ENCODE data around the gene ACOT7. TPM values are rescaled to one million over a fixed set of nuclear protein-coding genes. Genes with fewer than 3 reads are reported as not detected.

ACOT7 gene
- total RNA-seq, 2 experiments from 2014 or later, result 23.4 to 53.6 TPM

DNA sequence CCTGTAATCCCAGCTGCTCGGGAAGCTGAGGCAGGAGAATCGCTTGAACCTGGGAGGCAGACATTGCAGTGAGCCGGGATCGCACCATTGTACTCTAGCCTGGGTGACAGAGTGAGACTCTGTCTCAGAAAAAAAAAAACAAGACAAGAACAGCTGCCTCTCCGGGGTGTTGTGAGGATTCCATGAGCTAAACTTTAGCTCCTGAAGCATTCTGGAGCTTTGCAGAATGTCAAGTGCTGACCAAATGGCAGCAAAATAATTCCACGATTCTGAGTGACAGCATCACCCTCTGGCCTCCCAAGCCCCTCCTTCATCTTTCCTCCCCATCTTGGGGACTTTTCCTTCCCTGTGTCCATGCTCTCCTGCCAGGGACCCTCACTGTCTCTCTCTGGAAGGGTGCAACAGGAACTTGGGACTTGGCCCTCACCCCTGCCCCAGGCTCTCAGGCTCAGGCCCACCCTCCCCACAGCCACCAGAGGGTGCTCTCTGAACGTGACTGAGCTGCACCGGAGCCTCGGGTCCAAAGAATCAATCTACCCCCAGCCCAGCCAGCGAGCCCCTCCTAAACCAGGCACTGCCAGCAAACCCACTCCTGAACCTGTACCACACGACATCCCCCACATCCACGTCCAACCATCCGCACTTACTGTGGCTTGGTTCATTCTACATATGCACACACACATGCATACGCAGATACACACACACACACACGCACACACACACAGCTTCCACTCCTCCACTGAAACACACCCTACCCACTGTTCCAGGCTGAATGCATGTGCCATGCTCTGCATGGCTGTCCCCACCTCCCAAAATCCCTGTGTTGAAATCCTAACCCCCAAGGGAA is 45.7 kb downstream of the ACOT7 start:
- TF ChIP-seq, protein P1, sequence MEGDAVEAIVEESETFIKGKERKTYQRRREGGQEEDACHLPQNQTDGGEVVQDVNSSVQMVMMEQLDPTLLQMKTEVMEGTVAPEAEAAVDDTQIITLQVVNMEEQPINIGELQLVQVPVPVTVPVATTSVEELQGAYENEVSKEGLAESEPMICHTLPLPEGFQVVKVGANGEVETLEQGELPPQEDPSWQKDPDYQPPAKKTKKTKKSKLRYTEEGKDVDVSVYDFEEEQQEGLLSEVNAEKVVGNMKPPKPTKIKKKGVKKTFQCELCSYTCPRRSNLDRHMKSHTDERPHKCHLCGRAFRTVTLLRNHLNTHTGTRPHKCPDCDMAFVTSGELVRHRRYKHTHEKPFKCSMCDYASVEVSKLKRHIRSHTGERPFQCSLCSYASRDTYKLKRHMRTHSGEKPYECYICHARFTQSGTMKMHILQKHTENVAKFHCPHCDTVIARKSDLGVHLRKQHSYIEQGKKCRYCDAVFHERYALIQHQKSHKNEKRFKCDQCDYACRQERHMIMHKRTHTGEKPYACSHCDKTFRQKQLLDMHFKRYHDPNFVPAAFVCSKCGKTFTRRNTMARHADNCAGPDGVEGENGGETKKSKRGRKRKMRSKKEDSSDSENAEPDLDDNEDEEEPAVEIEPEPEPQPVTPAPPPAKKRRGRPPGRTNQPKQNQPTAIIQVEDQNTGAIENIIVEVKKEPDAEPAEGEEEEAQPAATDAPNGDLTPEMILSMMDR (conservative IDR thresholded peaks at IDR 0.05; ENCODE audit: low read length), result peak; percentile 90
- TF ChIP-seq EZH2phosphoT487 (IDR thresholded peaks at IDR 0.05; ENCODE audit: borderline replicate concordance, low read depth, low read length), result no peak
- POLR2A ChIA-PET, result no interaction called here
- intact Hi-C loops (cut with micrococcal nuclease; ENCODE audit: unreplicated experiment), result loop anchor here (10.0 kb wide), 1 partner anchor 57 kb away; no protein-coding TSS in a partner anchor
- Histone ChIP-seq H3K4me2 (ENCODE audit: low read length) (no peak overlapping the region), H3K9me2 (ENCODE audit: insufficient read depth, low read length) (no peaks in the 10 kb centered on the region), H3K36me3 (ENCODE audit: insufficient read depth, low read length) (no peaks in the 10 kb centered on the region), H3K4me3 (ENCODE audit: low read depth, low read length, poor library complexity, severe bottlenecking) (no peak overlapping the region), H3K4me1 (ENCODE audit: insufficient read depth, low read length, poor library complexity, severe bottlenecking) (no peaks in the 10 kb centered on the region), H3K79me2 (ENCODE audit: insufficient read depth, low read depth, low read length) (no peaks in the 10 kb centered on the region), H3K9me3 (ENCODE audit: low read length) (no peaks in the 10 kb centered on the region), H4K20me1 (ENCODE audit: insufficient read depth, low read length) (no peaks in the 10 kb centered on the region; the same call in 1 of the 2 replicates), H3K27ac (ENCODE audit: low read depth, low read length, poor library complexity, severe bottlenecking) (no peak overlapping the region), H2AFZ (ENCODE audit: low read length) (no peak overlapping the region)
- DNase-seq (ENCODE audit: low spot score), result peak; percentile 49
- no TSS peak for BruUV-seq (replicated peaks)
- CTCF ChIA-PET (ENCODE audit: unreplicated experiment), result interaction anchor here (1.0 kb wide), 1 partner anchor 11 kb away, joined by 5 read pairs; no protein-coding TSS in a partner anchor

DNA sequence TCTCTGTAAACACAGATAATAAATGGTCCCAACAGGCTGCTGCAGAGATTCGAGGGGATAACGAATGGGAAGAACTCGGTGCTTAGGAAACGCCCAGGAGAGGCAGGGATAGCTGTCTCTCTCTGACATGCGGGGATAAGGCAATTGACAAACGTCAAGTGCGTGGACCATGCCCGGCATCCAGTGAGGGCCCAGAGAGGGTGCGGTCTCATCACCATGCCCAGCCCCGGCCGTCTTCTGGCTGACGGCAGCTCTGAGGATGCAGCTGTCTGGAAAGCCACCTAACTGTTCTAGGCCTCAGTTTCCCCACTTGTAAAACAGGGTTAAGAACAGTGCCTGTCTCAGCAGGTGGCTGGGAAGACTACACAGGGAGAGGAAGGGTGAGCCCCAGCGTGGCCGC is 48.1 kb downstream of the ACOT7 start:
- Histone ChIP-seq H3K4me1 (ENCODE audit: insufficient read depth, low read length, poor library complexity, severe bottlenecking) (no peaks in the 10 kb centered on the region), H2AFZ (ENCODE audit: low read length) (no peak overlapping the region), H3K79me2 (ENCODE audit: insufficient read depth, low read depth, low read length) (no peaks in the 10 kb centered on the region), H3K4me2 (ENCODE audit: low read length) (no peak overlapping the region), H3K36me3 (ENCODE audit: insufficient read depth, low read length) (no peaks in the 10 kb centered on the region), H3K9me3 (ENCODE audit: low read length) (no peaks in the 10 kb centered on the region), H3K4me3 (ENCODE audit: low read depth, low read length, poor library complexity, severe bottlenecking) (no peak overlapping the region), H3K9me2 (ENCODE audit: insufficient read depth, low read length) (no peaks in the 10 kb centered on the region), H3K27ac (ENCODE audit: low read depth, low read length, poor library complexity, severe bottlenecking) (no peak overlapping the region), H4K20me1 (ENCODE audit: insufficient read depth, low read length) (no peaks in the 10 kb centered on the region; the same call in 1 of the 2 replicates)
- DNase-seq (ENCODE audit: low spot score), result no peak
- no TSS peak for BruUV-seq (replicated peaks)
- intact Hi-C loops (cut with micrococcal nuclease; ENCODE audit: unreplicated experiment), result loop anchor here (10.0 kb wide), 1 partner anchor 59 kb away; no protein-coding TSS in a partner anchor
- no peak for TF ChIP-seq EZH2phosphoT487 (IDR thresholded peaks at IDR 0.05; ENCODE audit: borderline replicate concordance, low read depth, low read length)
- TF ChIP-seq, protein P1 (conservative IDR thresholded peaks at IDR 0.05; ENCODE audit: low read length), result no peak
- CTCF ChIA-PET (ENCODE audit: unreplicated experiment), result interaction anchor here (0.7 to 1.1 kb wide), 2 partner anchors 41 to 95 kb away, joined by 4 to 5 read pairs; no protein-coding TSS in a partner anchor
- POLR2A ChIA-PET, result no interaction called here

DNA sequence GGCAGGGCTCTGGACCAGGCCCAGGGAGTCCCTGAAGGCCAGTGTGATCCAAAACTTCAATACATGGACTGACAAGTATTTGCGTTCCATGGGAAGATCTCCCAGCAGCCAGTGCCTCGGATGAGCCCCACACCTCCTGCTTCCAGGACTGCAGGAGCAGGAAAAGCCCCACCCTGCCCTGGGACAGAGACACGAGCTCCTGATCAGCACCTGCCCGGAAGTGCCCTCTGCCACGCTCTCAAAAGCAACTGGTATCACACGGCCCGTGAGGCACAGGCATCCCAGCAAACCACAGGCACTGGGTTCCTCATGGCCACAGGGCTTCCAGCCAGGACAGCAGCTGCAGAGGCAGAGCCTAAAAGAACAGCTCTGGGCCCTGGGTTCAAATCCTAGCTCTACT is 48.6 kb downstream of the ACOT7 start:
- POLR2A ChIA-PET, result no interaction called here
- CTCF ChIA-PET (ENCODE audit: unreplicated experiment), result interaction anchor here (0.7 to 1.1 kb wide), 2 partner anchors 41 to 96 kb away, joined by 4 to 5 read pairs; no protein-coding TSS in a partner anchor
- Histone ChIP-seq H3K9me3 (ENCODE audit: low read length) (no peaks in the 10 kb centered on the region), H3K4me2 (ENCODE audit: low read length) (no peak overlapping the region), H4K20me1 (ENCODE audit: insufficient read depth, low read length) (no peaks in the 10 kb centered on the region), H3K4me3 (ENCODE audit: low read depth, low read length, poor library complexity, severe bottlenecking) (no peak overlapping the region), H3K27ac (ENCODE audit: low read depth, low read length, poor library complexity, severe bottlenecking) (no peak overlapping the region), H3K79me2 (ENCODE audit: insufficient read depth, low read depth, low read length) (no peaks in the 10 kb centered on the region), H3K9me2 (ENCODE audit: insufficient read depth, low read length) (no peaks in the 10 kb centered on the region), H3K4me1 (ENCODE audit: insufficient read depth, low read length, poor library complexity, severe bottlenecking) (no peaks in the 10 kb centered on the region), H3K36me3 (ENCODE audit: insufficient read depth, low read length) (no peaks in the 10 kb centered on the region), H2AFZ (ENCODE audit: low read length) (no peak overlapping the region)
- intact Hi-C loops (cut with micrococcal nuclease; ENCODE audit: unreplicated experiment), result loop anchor here (10.0 kb wide), 1 partner anchor 60 kb away; no protein-coding TSS in a partner anchor
- no peak for DNase-seq (ENCODE audit: low spot score)
- no TSS peak for BruUV-seq (replicated peaks)
- no peak for TF ChIP-seq EZH2phosphoT487 (IDR thresholded peaks at IDR 0.05; ENCODE audit: borderline replicate concordance, low read depth, low read length)
- TF ChIP-seq, protein P1 (conservative IDR thresholded peaks at IDR 0.05; ENCODE audit: low read length), result no peak

Data from OCI-LY7 (cell line).